ENCODE data around the gene TRPM5.
"Not testable (repeated sequence)": the region's sequence is repeated elsewhere in the genome, so short reads cannot be mapped to it uniquely, and the experiment has no call there.

The TRPM5 gene

GRCh38 chr11:2443881-2444820 is at the start of gene TRPM5:
Gene TRPM5 (minus strand): TSS chr11:2444514. CDS start chr11:2423036, 21,478 bp downstream.
- DNase-seq (ENCODE audit: low spot score) = no peak

GRCh38 chr11:2489083-2489482 is 44.8 kb upstream of the TRPM5 start:
- DNase-seq (ENCODE audit: low spot score) = no peak

GRCh38 chr11:2488004-2488403 is 43.7 kb upstream of the TRPM5 start:
- DNase-seq (ENCODE audit: low spot score) = no peak

- DNase-seq (ENCODE audit: low spot score) = no peak
Observed at GRCh38 chr11:2484576-2485125, 40.3 kb upstream of the TRPM5 start.

GRCh38 chr11:2483426-2483825 is 39.1 kb upstream of the TRPM5 start:
- DNase-seq (ENCODE audit: low spot score) = peak; percentile 2

GRCh38 chr11:2482745-2483144 is 38.4 kb upstream of the TRPM5 start:
- peak; percentile 2 for DNase-seq (ENCODE audit: low spot score)

GRCh38 chr11:2482204-2482603 is 37.9 kb upstream of the TRPM5 start:
- no peak for DNase-seq (ENCODE audit: low spot score)

- DNase-seq (ENCODE audit: low spot score) = no peak
Observed at GRCh38 chr11:2481253-2481652, 36.9 kb upstream of the TRPM5 start.

GRCh38 chr11:2480874-2481220 is 36.5 kb upstream of the TRPM5 start:
- DNase-seq (ENCODE audit: low spot score) = no peak

- not testable (repeated sequence) for DNase-seq (ENCODE audit: low spot score)
Observed at GRCh38 chr11:2480067-2480873, 36.0 kb upstream of the TRPM5 start.

GRCh38 chr11:2477936-2478335 is 33.6 kb upstream of the TRPM5 start:
- DNase-seq (ENCODE audit: low spot score) = no peak

GRCh38 chr11:2477254-2477653 is 32.9 kb upstream of the TRPM5 start:
- no peak for DNase-seq (ENCODE audit: low spot score)

- DNase-seq (ENCODE audit: low spot score) = no peak
Observed at GRCh38 chr11:2475136-2475918, 31.0 kb upstream of the TRPM5 start.

GRCh38 chr11:2474059-2474901 is 30.0 kb upstream of the TRPM5 start:
- DNase-seq (ENCODE audit: low spot score) = peak; percentile 3

GRCh38 chr11:2473361-2474058 is 29.2 kb upstream of the TRPM5 start:
- peak; percentile 5 for DNase-seq (ENCODE audit: low spot score)

- DNase-seq (ENCODE audit: low spot score) = peak; percentile 2
Observed at GRCh38 chr11:2472428-2473186, 28.3 kb upstream of the TRPM5 start.

- no peak for DNase-seq (ENCODE audit: low spot score)
Observed at GRCh38 chr11:2471804-2472096, 27.4 kb upstream of the TRPM5 start.

- DNase-seq (ENCODE audit: low spot score) = peak; percentile 2
Observed at GRCh38 chr11:2471048-2471803, 26.9 kb upstream of the TRPM5 start.

- DNase-seq (ENCODE audit: low spot score) = peak; percentile 3
Observed at GRCh38 chr11:2470495-2470894, 26.2 kb upstream of the TRPM5 start.
